ENCODE results near the gene GRIK4. TPM values are rescaled to one million over a fixed set of nuclear protein-coding genes. Genes with fewer than 3 reads are reported as not detected.

GRIK4 gene
- polyA plus RNA-seq, 1 of the 3 experiments (the other 2 are of a cell fraction): 0.03 TPM

DNA sequence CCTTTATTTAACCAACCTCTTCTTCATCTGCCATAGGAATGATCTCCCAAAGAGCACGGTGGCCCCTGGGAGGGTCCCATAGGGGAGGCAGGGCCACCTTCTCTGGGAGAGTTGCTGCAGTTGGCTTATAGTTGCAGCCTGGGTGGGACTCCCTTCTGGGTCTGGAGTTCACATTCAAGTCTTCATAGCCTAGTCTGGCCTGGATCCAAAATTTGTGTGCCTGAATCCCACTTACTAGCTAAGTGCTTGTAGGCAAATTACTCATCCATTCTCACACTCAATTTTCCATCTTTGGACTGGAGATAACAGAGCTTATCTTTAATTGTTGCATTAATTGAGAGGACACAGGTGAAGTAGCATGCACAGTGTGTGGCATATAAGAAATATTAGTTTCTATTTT is 163.6 kb downstream of the GRIK4 start:
- H3K27me3 ChIP-seq (ENCODE audit: insufficient read depth): no peaks in the 10 kb centered on the region
- CTCF ChIA-PET: interaction anchor here (1.0 to 2.7 kb wide), 10 partner anchors 10 to 164 kb away, joined by 3 to 26 read pairs (median 4); partner anchors contain the start of gene GRIK4
- TF ChIP-seq FOXJ3 (CRISPR knock-in tag; IDR thresholded peaks at IDR 0.05) (no peak), MEF2A (IDR thresholded peaks at IDR 0.05; ENCODE audit: borderline replicate concordance, low read depth) (no peak), SIN3A (IDR thresholded peaks at IDR 0.05; ENCODE audit: borderline replicate concordance, low read depth, low read length) (no peak), EZH2phosphoT487 (IDR thresholded peaks at IDR 0.05; ENCODE audit: borderline replicate concordance, low read depth) (no peak), USF1 (IDR thresholded peaks at IDR 0.05; ENCODE audit: borderline replicate concordance, low read depth) (no peak), YY1 (IDR thresholded peaks at IDR 0.05; ENCODE audit: low read depth) (no peak), MXI1 (IDR thresholded peaks at IDR 0.05; ENCODE audit: low read depth, low read length) (no peak), CTCF (IDR thresholded peaks at IDR 0.05) (no peak), TEAD4 (IDR thresholded peaks at IDR 0.05; ENCODE audit: borderline replicate concordance, insufficient read depth) (no peak)
- TF ChIP-seq, protein P1, sequence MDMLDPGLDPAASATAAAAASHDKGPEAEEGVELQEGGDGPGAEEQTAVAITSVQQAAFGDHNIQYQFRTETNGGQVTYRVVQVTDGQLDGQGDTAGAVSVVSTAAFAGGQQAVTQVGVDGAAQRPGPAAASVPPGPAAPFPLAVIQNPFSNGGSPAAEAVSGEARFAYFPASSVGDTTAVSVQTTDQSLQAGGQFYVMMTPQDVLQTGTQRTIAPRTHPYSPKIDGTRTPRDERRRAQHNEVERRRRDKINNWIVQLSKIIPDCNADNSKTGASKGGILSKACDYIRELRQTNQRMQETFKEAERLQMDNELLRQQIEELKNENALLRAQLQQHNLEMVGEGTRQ (IDR thresholded peaks at IDR 0.05; ENCODE audit: borderline replicate concordance, low read depth, low read length): no peak
- no peaks in the 10 kb centered on the region for H4K20me1 ChIP-seq (ENCODE audit: insufficient read depth)
- H3K4me3 ChIP-seq (ENCODE audit: low read depth in 2 of 2, low read length in 1 of 2): no peak overlapping the region
- no peak overlapping the region for H3K4me2 ChIP-seq
- H3K9me3 ChIP-seq: no peaks in the 10 kb centered on the region
- 13% methylated on average over 1 of the region's 1 CpG for WGBS (ENCODE audit: low lambda C conversion rate)
- no peak overlapping the region for H3K27ac ChIP-seq (ENCODE audit: low read depth in 2 of 2, low read length in 1 of 2)
- H3F3A ChIP-seq (replicated peaks; ENCODE audit: insufficient read depth): no peaks in the 10 kb centered on the region
- peaks cover 0 to 3% of the 10 kb centered on the region in 2 experiments; a peak in 1 of 4 replicates for H3K4me1 ChIP-seq (ENCODE audit: control insufficient read depth in 1 of 2, insufficient read depth in 2 of 2, low read depth in 1 of 2, low read length in 1 of 2)
- H3K36me3 ChIP-seq (replicated peaks in 1 of 2; ENCODE audit: control insufficient read depth in 1 of 2, insufficient read depth in 2 of 2, low read length in 1 of 2): no peaks in the 10 kb centered on the region
- no peak overlapping the region for H3K9ac ChIP-seq
- H2AFZ ChIP-seq (ENCODE audit: low read depth): no peak overlapping the region
- H3K9me2 ChIP-seq: no peaks in the 10 kb centered on the region
- no peaks in the 10 kb centered on the region for H3K79me2 ChIP-seq (ENCODE audit: insufficient read depth)
- POLR2A ChIA-PET: no interaction called here
- DNase-seq: no peak

DNA sequence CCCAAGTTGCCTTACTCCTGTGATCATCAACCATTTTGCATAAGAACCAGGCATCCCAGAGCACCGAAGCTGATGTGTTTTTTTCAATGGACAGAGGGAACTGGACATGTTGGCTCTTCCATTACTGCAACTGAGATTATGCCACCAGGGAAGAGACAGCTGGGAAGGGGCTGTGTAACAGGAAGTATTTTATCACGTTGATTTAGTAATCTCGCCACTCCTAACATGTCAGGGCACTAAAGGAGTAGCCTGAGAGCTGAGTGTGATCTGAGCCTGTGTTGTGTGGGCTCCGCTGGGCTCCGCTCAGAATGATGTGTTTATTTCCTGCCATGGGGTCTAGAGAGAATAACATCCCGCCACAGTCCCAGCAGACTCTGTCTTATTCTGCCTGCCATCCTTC is 165.4 kb downstream of the GRIK4 start:
- Histone ChIP-seq H3K36me3 (replicated peaks in 1 of 2; ENCODE audit: control insufficient read depth in 1 of 2, insufficient read depth in 2 of 2, low read length in 1 of 2) (no peaks in the 10 kb centered on the region), H3K79me2 (ENCODE audit: insufficient read depth) (no peaks in the 10 kb centered on the region), H3K9me3 (no peaks in the 10 kb centered on the region), H3F3A (replicated peaks; ENCODE audit: insufficient read depth) (no peaks in the 10 kb centered on the region), H3K4me2 (no peak overlapping the region), H2AFZ (ENCODE audit: low read depth) (no peak overlapping the region), H3K9ac (no peak overlapping the region), H3K27me3 (ENCODE audit: insufficient read depth) (no peaks in the 10 kb centered on the region), H4K20me1 (ENCODE audit: insufficient read depth) (no peaks in the 10 kb centered on the region), H3K4me3 (ENCODE audit: low read depth in 2 of 2, low read length in 1 of 2) (no peak overlapping the region), H3K4me1 (ENCODE audit: control insufficient read depth in 1 of 2, insufficient read depth in 2 of 2, low read depth in 1 of 2, low read length in 1 of 2) (peaks cover 0 to 6% of the 10 kb centered on the region in 2 experiments; a peak in 1 of 4 replicates), H3K9me2 (no peaks in the 10 kb centered on the region), H3K27ac (ENCODE audit: low read depth in 2 of 2, low read length in 1 of 2) (no peak overlapping the region)
- DNase-seq: no peak
- WGBS (ENCODE audit: low lambda C conversion rate): 50% methylated on average over 6 of the region's 6 CpGs
- ChIA-PET POLR2A (interaction anchor here (0.7 kb wide), 1 partner anchor 176 kb away, joined by 3 read pairs; no protein-coding TSS in a partner anchor), CTCF (interaction anchor here (0.7 to 1.8 kb wide), 4 partner anchors 9 to 161 kb away, joined by 3 to 7 read pairs (median 4); no protein-coding TSS in a partner anchor)
- TF ChIP-seq RCOR1 (IDR thresholded peaks at IDR 0.05; ENCODE audit: low read length) (no peak), MXI1 (IDR thresholded peaks at IDR 0.05; ENCODE audit: low read depth, low read length) (no peak), MEF2A (IDR thresholded peaks at IDR 0.05; ENCODE audit: borderline replicate concordance, low read depth) (no peak), YY1 (IDR thresholded peaks at IDR 0.05; ENCODE audit: low read depth) (no peak), GABPA (IDR thresholded peaks at IDR 0.05; ENCODE audit: low read depth) (no peak), IRF3 (IDR thresholded peaks at IDR 0.05; ENCODE audit: low read depth, low read length) (no peak), FOXJ3 (CRISPR knock-in tag; IDR thresholded peaks at IDR 0.05) (no peak)
- TF ChIP-seq, protein P2, sequence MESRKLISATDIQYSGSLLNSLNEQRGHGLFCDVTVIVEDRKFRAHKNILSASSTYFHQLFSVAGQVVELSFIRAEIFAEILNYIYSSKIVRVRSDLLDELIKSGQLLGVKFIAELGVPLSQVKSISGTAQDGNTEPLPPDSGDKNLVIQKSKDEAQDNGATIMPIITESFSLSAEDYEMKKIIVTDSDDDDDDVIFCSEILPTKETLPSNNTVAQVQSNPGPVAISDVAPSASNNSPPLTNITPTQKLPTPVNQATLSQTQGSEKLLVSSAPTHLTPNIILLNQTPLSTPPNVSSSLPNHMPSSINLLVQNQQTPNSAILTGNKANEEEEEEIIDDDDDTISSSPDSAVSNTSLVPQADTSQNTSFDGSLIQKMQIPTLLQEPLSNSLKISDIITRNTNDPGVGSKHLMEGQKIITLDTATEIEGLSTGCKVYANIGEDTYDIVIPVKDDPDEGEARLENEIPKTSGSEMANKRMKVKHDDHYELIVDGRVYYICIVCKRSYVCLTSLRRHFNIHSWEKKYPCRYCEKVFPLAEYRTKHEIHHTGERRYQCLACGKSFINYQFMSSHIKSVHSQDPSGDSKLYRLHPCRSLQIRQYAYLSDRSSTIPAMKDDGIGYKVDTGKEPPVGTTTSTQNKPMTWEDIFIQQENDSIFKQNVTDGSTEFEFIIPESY (IDR thresholded peaks at IDR 0.05; ENCODE audit: borderline replicate concordance, low read depth): no peak
- TF ChIP-seq, protein P3, sequence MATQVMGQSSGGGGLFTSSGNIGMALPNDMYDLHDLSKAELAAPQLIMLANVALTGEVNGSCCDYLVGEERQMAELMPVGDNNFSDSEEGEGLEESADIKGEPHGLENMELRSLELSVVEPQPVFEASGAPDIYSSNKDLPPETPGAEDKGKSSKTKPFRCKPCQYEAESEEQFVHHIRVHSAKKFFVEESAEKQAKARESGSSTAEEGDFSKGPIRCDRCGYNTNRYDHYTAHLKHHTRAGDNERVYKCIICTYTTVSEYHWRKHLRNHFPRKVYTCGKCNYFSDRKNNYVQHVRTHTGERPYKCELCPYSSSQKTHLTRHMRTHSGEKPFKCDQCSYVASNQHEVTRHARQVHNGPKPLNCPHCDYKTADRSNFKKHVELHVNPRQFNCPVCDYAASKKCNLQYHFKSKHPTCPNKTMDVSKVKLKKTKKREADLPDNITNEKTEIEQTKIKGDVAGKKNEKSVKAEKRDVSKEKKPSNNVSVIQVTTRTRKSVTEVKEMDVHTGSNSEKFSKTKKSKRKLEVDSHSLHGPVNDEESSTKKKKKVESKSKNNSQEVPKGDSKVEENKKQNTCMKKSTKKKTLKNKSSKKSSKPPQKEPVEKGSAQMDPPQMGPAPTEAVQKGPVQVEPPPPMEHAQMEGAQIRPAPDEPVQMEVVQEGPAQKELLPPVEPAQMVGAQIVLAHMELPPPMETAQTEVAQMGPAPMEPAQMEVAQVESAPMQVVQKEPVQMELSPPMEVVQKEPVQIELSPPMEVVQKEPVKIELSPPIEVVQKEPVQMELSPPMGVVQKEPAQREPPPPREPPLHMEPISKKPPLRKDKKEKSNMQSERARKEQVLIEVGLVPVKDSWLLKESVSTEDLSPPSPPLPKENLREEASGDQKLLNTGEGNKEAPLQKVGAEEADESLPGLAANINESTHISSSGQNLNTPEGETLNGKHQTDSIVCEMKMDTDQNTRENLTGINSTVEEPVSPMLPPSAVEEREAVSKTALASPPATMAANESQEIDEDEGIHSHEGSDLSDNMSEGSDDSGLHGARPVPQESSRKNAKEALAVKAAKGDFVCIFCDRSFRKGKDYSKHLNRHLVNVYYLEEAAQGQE (IDR thresholded peaks at IDR 0.05; ENCODE audit: low read depth, low read length): no peak

All from SK-N-SH (cell line).